Peyer's patch (tissue), 4 donors: ENCODE results near the gene GRIA3.

Experiments
- CTCF ChIP-seq, 6 experiments: fragments of 450-650 bp in 4 of 6; fragments of 200-600 bp in 2 of 6; sonication (generic) in 1 of 6; IDR thresholded peaks; one replicate each; pipeline ENCODE4 v1.5.1; 2017 to 2019; ENCODE audit warnings: antibody characterized with exemption in 6 of 6, mild to moderate bottlenecking in 3 of 6, moderate library complexity in 1 of 6
- POLR2A ChIP-seq, 2 donors: fragments of 450-650 bp; IDR thresholded peaks; one replicate each; pipeline ENCODE4 v1.5.1; 2017; ENCODE audit warnings: antibody characterized with exemption in 2 of 2, mild to moderate bottlenecking in 2 of 2, moderate library complexity in 2 of 2

GRCh38 chrX:123308658-123309057 lies 124.6 kb downstream of the GRIA3 start:
- no peak for TF ChIP-seq CTCF (IDR thresholded peaks at IDR 0.05)
- no peak for TF ChIP-seq POLR2A (IDR thresholded peaks at IDR 0.05)
